Inflammatory macrophage (primary cell): Measurements from ENCODE around the gene SENP7.
"Not testable (repeated sequence)": the region's sequence is repeated elsewhere in the genome, so short reads cannot be mapped to it uniquely, and the experiment has no call there.

Source experiments
- DNase-seq, 2 donors: peaks; one replicate each; pipeline ENCODE4 v3.0.0-alpha.2; 2020 to 2022
- total RNA-seq, 18 experiments: gene quantifications; one replicate each; lab custom pipeline; 2026; ENCODE audit warnings: mixed read lengths in 6 of 18, inconsistent platforms in 2 of 18; lab: John Stamatoyannopoulos, UW

SENP7 gene
- 5.9 to 24.6 (median 14.6) reads per million in 18 experiments for total RNA-seq

GRCh38 chr3:101512646-101513418, at the start of gene SENP7:
Gene SENP7, minus strand, starts transcription at chr3:101513212. Its CDS starts 82 bp downstream, at chr3:101513130.
- DNase-seq: peak; percentile 75 to 89

DNA sequence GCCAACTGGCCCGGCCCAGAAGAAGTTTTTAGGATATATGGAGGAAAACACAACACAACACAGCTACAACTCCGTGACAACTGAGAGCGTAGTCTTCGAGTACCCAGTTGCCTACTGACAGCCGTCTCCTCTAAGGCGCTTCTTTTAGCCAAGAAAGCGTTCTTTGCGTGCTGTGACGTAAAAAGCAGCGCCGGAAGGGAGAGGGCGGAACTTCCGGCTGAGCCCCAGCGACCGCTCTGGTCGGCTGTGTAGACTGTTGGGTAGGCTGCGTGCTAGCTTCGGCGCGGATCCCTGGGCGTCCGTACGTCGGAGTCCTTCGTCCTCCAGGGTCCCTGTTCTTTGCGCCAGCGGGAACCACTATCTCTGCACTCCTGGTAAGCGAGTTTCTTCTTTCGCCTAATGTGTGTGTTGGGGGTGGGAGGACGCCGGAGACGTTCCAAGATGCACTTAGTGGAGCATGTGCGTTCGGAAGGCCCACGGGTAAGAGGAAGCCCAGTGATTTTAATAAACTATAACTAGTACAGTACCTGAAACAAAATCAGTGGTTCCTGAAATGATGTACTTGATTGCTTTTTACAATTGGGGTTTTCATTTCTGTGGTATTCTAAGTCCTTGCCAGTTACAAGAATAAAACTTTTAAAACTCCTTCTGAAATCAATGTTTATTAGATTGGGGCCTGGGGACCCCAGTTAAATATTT, 48.8 kb upstream of the SENP7 start, which contains the start of gene TRMT10C:
TRMT10C (plus strand) TSS at position 239 of the 699 bp plus-strand sequence. CDS start 2,914 bp downstream, outside the sequence.
- peak; percentile 96 for DNase-seq

DNA sequence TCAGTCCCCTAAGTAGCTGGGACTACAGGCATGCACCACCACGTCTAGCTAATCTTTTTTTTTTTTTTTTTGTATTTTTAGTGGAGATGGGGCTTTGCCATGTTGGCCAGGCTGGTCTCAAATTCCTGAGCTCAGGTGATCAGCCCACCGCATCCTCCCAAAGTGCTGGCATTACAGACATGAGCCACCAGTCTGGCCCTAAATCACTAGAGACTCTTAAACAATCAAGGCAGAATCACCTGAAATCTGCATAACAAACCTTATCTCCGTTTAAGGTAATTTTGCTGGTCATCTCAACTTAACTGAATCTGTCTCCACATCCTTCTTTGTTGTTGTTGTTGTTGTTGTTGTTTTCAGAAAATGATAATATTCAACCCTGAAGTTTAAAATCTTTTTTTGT, 43.1 kb upstream of the SENP7 start:
- DNase-seq: no peak

DNA sequence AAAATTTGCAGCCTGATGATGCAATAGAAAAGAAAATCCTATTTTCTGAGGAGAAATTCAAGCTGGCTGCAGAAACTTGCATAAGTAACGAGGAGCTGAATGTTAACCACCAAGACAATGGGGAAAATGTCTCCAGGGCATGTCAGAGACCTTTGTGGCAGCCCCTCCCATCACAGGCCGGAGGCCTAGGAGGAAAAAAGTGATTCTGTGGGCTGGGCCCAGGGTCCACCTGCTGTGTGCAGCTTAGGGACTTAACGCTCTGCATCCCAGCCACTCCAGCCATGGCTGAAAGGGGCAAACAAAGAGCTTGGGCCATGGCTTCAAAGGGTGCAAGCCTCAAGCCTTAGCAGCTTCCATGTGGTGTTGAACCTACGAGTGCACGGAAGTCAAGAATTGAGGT, 40.4 kb upstream of the SENP7 start:
- not testable (repeated sequence) for DNase-seq

DNA sequence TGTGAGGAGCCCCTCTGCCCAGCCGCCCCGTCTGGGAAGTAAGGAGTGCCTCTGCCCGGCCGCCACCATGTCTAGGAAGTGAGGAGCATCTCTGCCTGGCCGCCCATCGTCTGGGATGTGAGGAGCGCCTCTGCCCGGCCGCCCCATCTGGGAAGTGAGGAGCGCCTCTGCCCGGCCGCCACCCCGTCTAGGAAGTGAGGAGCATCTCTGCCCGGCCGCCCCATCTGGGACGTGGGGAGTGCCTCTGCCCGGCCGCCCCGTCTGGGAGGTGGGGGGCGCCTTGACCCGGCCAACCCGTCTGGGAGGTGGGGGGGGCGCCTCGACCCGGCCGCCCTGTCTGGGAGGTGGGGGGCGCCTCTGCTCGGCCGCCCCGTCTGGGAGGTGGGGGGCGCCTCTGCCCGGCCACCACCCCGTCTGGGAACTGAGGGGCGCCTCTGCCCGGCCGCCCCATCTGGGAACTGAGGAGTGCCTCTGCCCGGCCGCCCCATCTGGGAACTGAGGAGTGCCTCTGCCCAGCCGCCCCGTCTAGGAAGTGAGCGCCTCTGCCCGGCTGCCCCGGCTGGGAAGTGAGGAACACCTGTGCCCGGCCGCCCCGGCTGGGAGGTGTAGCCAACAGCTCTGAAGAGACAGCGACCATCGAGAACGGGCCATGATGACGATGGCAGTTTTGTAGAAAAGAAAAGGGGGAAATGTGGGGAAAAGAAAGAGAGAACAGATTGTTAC, 38.5 kb upstream of the SENP7 start:
- not testable (repeated sequence) for DNase-seq

- no peak for DNase-seq
Measured at GRCh38 chr3:101549473-101549872, 36.5 kb upstream of the SENP7 start.

DNA sequence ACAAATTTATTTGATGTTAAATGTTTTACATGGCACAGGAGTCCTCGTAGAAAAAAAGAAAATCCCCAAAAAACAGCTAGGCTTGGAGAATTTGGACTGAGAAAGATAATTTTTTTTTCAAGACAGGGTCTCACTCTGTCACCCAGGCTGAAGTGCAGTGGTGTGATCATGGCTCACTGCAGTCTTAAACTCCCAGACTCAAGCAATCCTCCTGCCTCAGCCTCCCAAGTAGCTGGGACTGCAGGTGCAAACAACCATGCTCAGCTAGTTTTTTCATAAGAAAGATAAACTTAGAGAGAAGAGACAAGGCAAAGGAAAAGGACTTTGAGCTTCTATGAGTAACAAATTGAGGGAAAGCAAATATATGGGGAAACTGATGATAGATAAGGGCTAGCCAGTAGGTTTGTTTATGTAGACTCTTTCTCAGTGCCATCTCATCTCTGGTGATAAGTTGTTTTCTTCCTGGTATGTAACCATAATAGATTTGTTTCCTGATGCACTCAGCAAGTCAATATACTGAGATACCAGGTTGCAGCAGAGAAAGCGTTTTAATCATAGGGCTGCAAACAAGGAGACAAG, 35.6 kb upstream of the SENP7 start:
- DNase-seq: no peak

DNA sequence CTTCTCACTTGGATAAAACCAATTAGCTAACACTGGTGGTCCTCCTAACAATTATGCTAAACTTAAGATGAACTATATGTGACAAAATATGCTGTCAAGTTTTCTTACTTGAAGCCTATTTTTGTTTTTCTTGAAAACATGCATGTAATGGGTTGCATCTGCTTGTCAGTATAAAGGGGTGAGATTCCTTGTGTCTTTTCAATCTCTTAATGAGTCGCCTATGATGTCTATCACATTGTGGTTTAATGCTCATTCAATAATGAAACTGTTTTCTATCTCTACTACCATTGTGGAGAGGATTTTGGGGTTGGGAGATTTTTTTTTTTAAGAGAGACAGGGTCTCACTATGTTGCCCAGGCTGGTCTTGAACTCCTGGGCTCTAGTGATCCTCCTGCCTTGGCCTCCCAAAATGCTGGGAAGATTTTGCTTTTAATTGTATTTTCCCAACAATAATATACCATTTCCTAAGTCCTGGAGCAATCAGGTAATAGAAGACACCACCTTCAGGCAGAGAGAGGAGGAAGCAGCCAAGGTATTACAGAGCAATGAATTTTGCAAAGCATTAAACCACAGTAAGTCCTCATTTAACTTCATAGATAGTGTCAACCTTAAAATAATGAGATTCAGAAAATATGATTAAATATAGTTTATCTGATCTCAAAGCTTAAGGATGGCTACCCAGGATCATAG, 31.3 kb upstream of the SENP7 start:
- no peak for DNase-seq

GRCh38 chr3:101542957-101543356, 29.9 kb upstream of the SENP7 start:
- no peak for DNase-seq

GRCh38 chr3:101536955-101537354, 23.9 kb upstream of the SENP7 start:
- not testable (repeated sequence) for DNase-seq

GRCh38 chr3:101536266-101536665, 23.3 kb upstream of the SENP7 start:
- DNase-seq: no peak

GRCh38 chr3:101535221-101535620, 22.2 kb upstream of the SENP7 start:
- no peak for DNase-seq

GRCh38 chr3:101533603-101533968, 20.6 kb upstream of the SENP7 start:
- DNase-seq: no peak

GRCh38 chr3:101532783-101533602, 20.0 kb upstream of the SENP7 start:
- no peak for DNase-seq

DNA sequence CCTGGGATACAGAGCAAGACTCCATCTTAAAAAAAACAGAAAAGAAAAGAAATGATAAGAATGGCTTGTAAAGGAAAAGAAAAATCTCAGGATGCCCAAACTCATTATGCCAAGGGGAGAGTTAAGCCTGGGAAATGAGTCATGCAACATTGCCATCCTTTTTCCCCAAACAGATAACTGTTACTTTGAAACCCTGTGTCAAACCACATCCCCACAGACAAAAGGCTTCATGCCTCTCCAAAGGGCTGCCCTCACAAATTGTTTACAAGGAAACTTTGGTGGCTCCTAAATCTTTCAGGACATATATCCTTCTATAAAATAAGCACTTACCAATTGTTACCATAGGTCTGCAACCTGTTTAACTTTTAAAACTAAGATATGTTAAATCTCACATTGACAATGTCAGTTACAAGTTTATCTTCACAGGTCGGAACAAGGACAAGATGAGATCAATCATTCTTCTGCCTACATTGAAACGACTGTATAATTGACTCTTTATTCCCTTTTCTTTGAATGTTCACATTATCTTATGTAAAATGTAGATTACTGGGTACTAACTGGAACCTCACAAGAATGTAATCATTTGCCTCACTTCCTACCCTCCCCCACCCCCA, 18.6 kb upstream of the SENP7 start:
- DNase-seq: no peak

DNA sequence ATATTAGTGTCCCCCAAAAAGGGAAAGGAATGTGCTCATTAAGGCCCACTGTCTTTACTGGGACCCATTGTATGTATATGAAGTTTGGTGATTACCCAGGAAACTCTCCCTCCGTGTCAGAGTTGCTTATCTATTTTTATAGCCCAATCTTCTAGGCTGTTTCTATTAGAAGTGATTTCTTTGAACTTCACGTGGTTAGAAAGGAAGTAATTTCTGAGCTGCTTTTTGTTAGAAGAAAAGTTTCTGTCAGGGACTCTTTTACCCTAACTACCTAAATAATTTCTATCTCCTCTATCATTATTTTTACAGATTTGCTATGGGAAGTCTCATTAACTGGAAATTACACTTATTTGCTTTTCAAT, 17.7 kb upstream of the SENP7 start:
- DNase-seq: no peak

- no peak for DNase-seq
Measured at GRCh38 chr3:101529816-101530685, 17.0 kb upstream of the SENP7 start.

- DNase-seq: no peak
Measured at GRCh38 chr3:101527906-101528305, 14.9 kb upstream of the SENP7 start.

- no peak for DNase-seq
Measured at GRCh38 chr3:101527441-101527840, 14.4 kb upstream of the SENP7 start.

GRCh38 chr3:101521211-101521701, 8.2 kb upstream of the SENP7 start:
- no peak for DNase-seq
